ENCODE results near the gene KCNS1. TPM values are rescaled to one million over a fixed set of nuclear protein-coding genes. Genes with fewer than 3 reads are reported as not detected.

The KCNS1 gene
- total and polyA plus RNA-seq, 2 experiments from 2014 or later = 0.37 to 3.2 TPM

GRCh38 chr20:45044601-45045000 is 56.3 kb downstream of the KCNS1 start:
- Mint-ChIP-seq H3K27me3 (ENCODE audit: insufficient read depth, low read depth, poor library complexity) (peaks cover 7% of the 10 kb centered on the region), H3K4me1 (peaks cover 31% of the 10 kb centered on the region), H3K36me3 (ENCODE audit: low read depth) (peaks cover 23% of the 10 kb centered on the region; the same call in 2 of the 3 replicates), H3K9me3 (peaks cover 7% of the 10 kb centered on the region; the same call in 2 of the 3 replicates), H3K4me3 (no peak overlapping the region), H3K27ac (no peak overlapping the region)
- Histone ChIP-seq H3K4me2 (no peak overlapping the region), H3F3A (replicated peaks; ENCODE audit: low read depth) (no peaks in the 10 kb centered on the region), H2AFZ (no peak overlapping the region), H3K27ac (ENCODE audit: low read depth) (no peak overlapping the region), H3K4me1 (ENCODE audit: insufficient read depth) (peaks cover 18% of the 10 kb centered on the region; the same call in 1 of the 2 replicates), H3K79me2 (replicated peaks; ENCODE audit: insufficient read depth) (0 out of 2 replicates have a peak, but pooled peaks cover 3% of the 10 kb centered on the region), H3K27me3 (ENCODE audit: insufficient read depth) (no peaks in the 10 kb centered on the region), H3K4me3 (no peak overlapping the region), H4K20me1 (replicated peaks; ENCODE audit: insufficient read depth) (no peaks in the 10 kb centered on the region), H3K9me2 (ENCODE audit: insufficient read depth) (no peaks in the 10 kb centered on the region), H3K36me3 (ENCODE audit: insufficient read depth) (no peaks in the 10 kb centered on the region)
- ATAC-seq = no peak
- TF ChIP-seq REST (IDR thresholded peaks at IDR 0.05; ENCODE audit: unreplicated experiment) = no peak
- no peak for TF ChIP-seq ETS1 (IDR thresholded peaks at IDR 0.05)
- no peak for TF ChIP-seq ZNF462 (CRISPR knock-in tag; IDR thresholded peaks at IDR 0.05)
- TF ChIP-seq NANOG (IDR thresholded peaks at IDR 0.05; ENCODE audit: borderline replicate concordance) = no peak
- no peak for TF ChIP-seq POLR2AphosphoS5 (IDR thresholded peaks at IDR 0.05; ENCODE audit: low read depth)
- no peak for TF ChIP-seq EZH2 (IDR thresholded peaks at IDR 0.05; ENCODE audit: low read depth, unreplicated experiment)
- no peak for TF ChIP-seq CTCF (conservative IDR thresholded peaks at IDR 0.05; ENCODE audit: low read depth in 2 of 2)
- no peak for TF ChIP-seq JUNB (IDR thresholded peaks at IDR 0.05; ENCODE audit: unreplicated experiment)
- no peak for TF ChIP-seq ZNF114 (CRISPR knock-in tag; IDR thresholded peaks at IDR 0.05)
- TF ChIP-seq STAT1 (IDR thresholded peaks at IDR 0.05; ENCODE audit: unreplicated experiment) = no peak
- TF ChIP-seq CREB1 (CRISPR knock-in tag; IDR thresholded peaks at IDR 0.05; ENCODE audit: low read depth) = no peak
- no peak for TF ChIP-seq EZH2phosphoT487 (IDR thresholded peaks at IDR 0.05; ENCODE audit: unreplicated experiment)
- TF ChIP-seq ZNF331 (CRISPR knock-in tag; IDR thresholded peaks at IDR 0.05; ENCODE audit: low read depth) = no peak
- no peak for DNase-seq (ENCODE audit: low spot score)

All from GM23338 (cell line).